GM19438 (cell line): ENCODE results near the gene TSHR.

ENCODE experiments used
- ATAC-seq: cut with Tn5 transposase; IDR thresholded peaks from one replicate; pipeline ENCODE4 v1.9.1; 2021; ENCODE audit warnings: low read depth; ENCODE audit not compliant: unreplicated experiment

The TSHR gene

GRCh38 chr14:81125536-81125935 lies 170.1 kb downstream of the TSHR start:
- no peak for ATAC-seq

GRCh38 chr14:81127785-81128184 lies 172.4 kb downstream of the TSHR start:
- ATAC-seq = no peak

- no peak for ATAC-seq
Observed at GRCh38 chr14:81129242-81129641, 173.8 kb downstream of the TSHR start.

GRCh38 chr14:81132468-81132867 lies 177.0 kb downstream of the TSHR start:
- no peak for ATAC-seq

GRCh38 chr14:81133400-81133799 lies 178.0 kb downstream of the TSHR start:
- no peak for ATAC-seq

- ATAC-seq = no peak
Observed at GRCh38 chr14:81137316-81137715, 181.9 kb downstream of the TSHR start.

- no peak for ATAC-seq
Observed at GRCh38 chr14:81138429-81138828, 183.0 kb downstream of the TSHR start.

GRCh38 chr14:81141426-81141825 lies 186.0 kb downstream of the TSHR start:
- no peak for ATAC-seq

GRCh38 chr14:81143793-81144192 lies 188.4 kb downstream of the TSHR start:
- no peak for ATAC-seq

GRCh38 chr14:81144824-81145603 lies 189.6 kb downstream of the TSHR start:
- no peak for ATAC-seq

GRCh38 chr14:81147140-81147897 lies 191.9 kb downstream of the TSHR start:
- peak; percentile 76 for ATAC-seq

GRCh38 chr14:81148635-81149034 lies 193.2 kb downstream of the TSHR start:
- ATAC-seq = no peak

- ATAC-seq = no peak
Observed at GRCh38 chr14:81153187-81153586, 197.8 kb downstream of the TSHR start.

GRCh38 chr14:81157431-81157830 lies 202.0 kb downstream of the TSHR start:
- ATAC-seq = no peak

- ATAC-seq = no peak
Observed at GRCh38 chr14:81161088-81161487, 205.7 kb downstream of the TSHR start.

- ATAC-seq = no peak
Observed at GRCh38 chr14:81161749-81162148, 206.3 kb downstream of the TSHR start.

GRCh38 chr14:81162941-81163340 lies 207.5 kb downstream of the TSHR start:
- no peak for ATAC-seq

- ATAC-seq = peak; percentile 92
Observed at GRCh38 chr14:81164167-81164774, 208.8 kb downstream of the TSHR start.

GRCh38 chr14:81165188-81165587 lies 209.8 kb downstream of the TSHR start:
- no peak for ATAC-seq

GRCh38 chr14:81166121-81166520 lies 210.7 kb downstream of the TSHR start:
- ATAC-seq = no peak

GRCh38 chr14:81169267-81169666 lies 213.8 kb downstream of the TSHR start:
- ATAC-seq = no peak

- peak; percentile 34 for ATAC-seq
Observed at GRCh38 chr14:81169711-81170103, 214.3 kb downstream of the TSHR start.
